Neutrophil (primary cell): Measurements from ENCODE around the gene FKRP.

Source experiments
- H3K27ac ChIP-seq: fragments of 200-600 bp; sonication (generic); 2 replicates; pipeline ENCODE4 v1.5.1; 2016; ENCODE audit warnings: mild to moderate bottlenecking, moderate library complexity
- H3K27me3 ChIP-seq: fragments of 200-600 bp; sonication (generic); 2 replicates; pipeline ENCODE4 v1.6.0; 2016; ENCODE audit warnings: mild to moderate bottlenecking
- H3K36me3 ChIP-seq: fragments of 200-600 bp; sonication (generic); 2 replicates; pipeline ENCODE4 v1.5.1; 2017
- H3K4me1 ChIP-seq, 2 experiments: fragments of 200-600 bp in 1 of 2; sonication (generic) in 1 of 2; 1 replicate in 1 of 2; 2 replicates in 1 of 2; pipeline versions ENCODE4 v1.5.1 to v1.6.1; 2013 to 2016; ENCODE audit warnings: low read depth in 1 of 2, low read length in 1 of 2, mild to moderate bottlenecking in 1 of 2, moderate library complexity in 1 of 2; ENCODE audit not compliant: control insufficient read depth in 1 of 2, insufficient read depth in 1 of 2
- H3K4me3 ChIP-seq, 2 experiments: fragments of 200-600 bp in 1 of 2; sonication (generic) in 1 of 2; 1 replicate in 1 of 2; 2 replicates in 1 of 2; pipeline ENCODE4 v1.5.1; 2013 to 2016; ENCODE audit warnings: low read depth in 1 of 2, low read length in 1 of 2, mild to moderate bottlenecking in 1 of 2, moderate library complexity in 1 of 2
- H3K9me3 ChIP-seq: fragments of 200-600 bp; sonication (generic); 2 replicates; pipeline ENCODE4 v1.5.1; 2016
- CTCF ChIP-seq: fragments of 200-600 bp; sonication (generic); IDR thresholded peaks from 2 replicates; pipeline ENCODE4 v1.5.1; 2016; ENCODE audit warnings: antibody characterized with exemption

FKRP gene

GRCh38 chr19:46745521-46746280 is at the start of gene FKRP:
FKRP (plus strand) TSS chr19:46746057; CDS start chr19:46755451, 9,394 bp downstream.
- TF ChIP-seq CTCF, result no peak
- peaks cover 17% of the 10 kb centered on the region for H3K36me3 ChIP-seq
- H3K9me3 ChIP-seq, result no peaks in the 10 kb centered on the region
- H3K4me3 ChIP-seq, result peak within 1 kb of the TSS; percentile 95
- H3K27ac ChIP-seq, result peak within 1 kb of the TSS; percentile 69
- H3K4me1 ChIP-seq, result peaks cover 33 to 35% of the 10 kb centered on the region in 2 experiments
- H3K27me3 ChIP-seq, result no peaks in the 10 kb centered on the region

- Histone ChIP-seq H3K4me1 (peaks cover 0 to 6% of the 10 kb centered on the region in 2 experiments), H3K27ac (no peak overlapping the region), H3K4me3 (no peak overlapping the region), H3K27me3 (no peaks in the 10 kb centered on the region), H3K36me3 (peaks cover 100% of the 10 kb centered on the region), H3K9me3 (no peaks in the 10 kb centered on the region)
- no peak for TF ChIP-seq CTCF
Observed at GRCh38 chr19:46696866-46697203, 49.0 kb upstream of the FKRP start.

GRCh38 chr19:46697204-46697960 is 48.5 kb upstream of the FKRP start:
- peak overlapping the region; percentile 15 for H3K27ac ChIP-seq
- TF ChIP-seq CTCF, result no peak
- no peaks in the 10 kb centered on the region for H3K27me3 ChIP-seq
- no peak overlapping the region for H3K4me3 ChIP-seq
- H3K4me1 ChIP-seq, result peaks cover 0 to 6% of the 10 kb centered on the region in 2 experiments
- no peaks in the 10 kb centered on the region for H3K9me3 ChIP-seq
- H3K36me3 ChIP-seq, result peaks cover 100% of the 10 kb centered on the region

GRCh38 chr19:46698395-46699321 is 47.2 kb upstream of the FKRP start:
- Histone ChIP-seq H3K4me3 (no peak overlapping the region), H3K36me3 (peaks cover 100% of the 10 kb centered on the region), H3K27me3 (no peaks in the 10 kb centered on the region), H3K27ac (no peak overlapping the region), H3K9me3 (no peaks in the 10 kb centered on the region), H3K4me1 (peaks cover 0 to 6% of the 10 kb centered on the region in 2 experiments)
- no peak for TF ChIP-seq CTCF

GRCh38 chr19:46700704-46701103 is 45.2 kb upstream of the FKRP start:
- TF ChIP-seq CTCF, result no peak
- no peaks in the 10 kb centered on the region for H3K27me3 ChIP-seq
- peaks cover 0 to 6% of the 10 kb centered on the region in 2 experiments for H3K4me1 ChIP-seq
- H3K4me3 ChIP-seq, result no peak overlapping the region
- H3K27ac ChIP-seq, result no peak overlapping the region
- H3K36me3 ChIP-seq, result peaks cover 100% of the 10 kb centered on the region
- no peaks in the 10 kb centered on the region for H3K9me3 ChIP-seq
